CD4-positive, alpha-beta T cell (primary cell): Measurements from ENCODE around the gene PEAR1. TPM values are rescaled to one million over a fixed set of nuclear protein-coding genes. Genes with fewer than 3 reads are reported as not detected.
A peak's percentile ranks its signal among the peaks of the same experiment; 100 is the strongest.

Experiments
- ATAC-seq: fragments of 200-7000 bp; cut with Tn5 transposase; one replicate; pipeline ENCODE4 v1.10.0; 2022; ENCODE audit warnings: mild to moderate bottlenecking; ENCODE audit not compliant: poor library complexity
- CTCF ChIA-PET: fragments of 350-600 bp; sonication (Branson Sonifier 250); formaldehyde crosslinking; loops from one replicate; lab custom pipeline; 2021; ENCODE audit warnings: antibody characterized with exemption, inconsistent platforms; lab: Charles Lee
- POLR2A ChIA-PET: fragments of 350-600 bp; sonication (Branson Sonifier 250); formaldehyde crosslinking; loops from one replicate; lab custom pipeline; 2021; ENCODE audit warnings: antibody characterized with exemption, inconsistent platforms; lab: Charles Lee
- DNase-seq, 14 experiments: peaks; one replicate each; pipeline ENCODE4 v3.0.0-alpha.2; 2013 to 2020; ENCODE audit warnings: mixed read lengths in 2 of 14
- H3K27ac ChIP-seq, 2 donors: one replicate each; pipeline versions ENCODE4 v1.5.1 to v1.7.0; 2013; ENCODE audit warnings: low read length in 2 of 2, low read depth in 1 of 2, mild to moderate bottlenecking in 1 of 2
- H3K27me3 ChIP-seq, 2 experiments: 1 replicate in 1 of 2; 2 replicates in 1 of 2; pipeline versions ENCODE4 v1.6.1 to v1.7.0; 2013; ENCODE audit warnings: low read length in 2 of 2, control low read depth in 1 of 2, mild to moderate bottlenecking in 1 of 2, moderate library complexity in 1 of 2; ENCODE audit not compliant: insufficient read depth in 2 of 2, control insufficient read depth in 1 of 2
- H3K36me3 ChIP-seq: one replicate; pipeline ENCODE4 v1.6.1; 2013; ENCODE audit warnings: low read length, control low read depth; ENCODE audit not compliant: insufficient read depth
- H3K4me1 ChIP-seq: one replicate; pipeline ENCODE4 v1.6.1; 2013; ENCODE audit warnings: low read length, control low read depth; ENCODE audit not compliant: insufficient read depth
- H3K4me3 ChIP-seq: one replicate; pipeline ENCODE4 v1.5.1; 2013; ENCODE audit warnings: mild to moderate bottlenecking, low read length, moderate library complexity
- H3K9me3 ChIP-seq, 2 experiments: 1 replicate in 1 of 2; 2 replicates in 1 of 2; pipeline versions ENCODE4 v1.6.1 to v1.7.0; 2013; ENCODE audit warnings: low read length in 2 of 2, mild to moderate bottlenecking in 2 of 2, control low read depth in 1 of 2, moderate library complexity in 1 of 2; ENCODE audit not compliant: control insufficient read depth in 1 of 2, insufficient read depth in 1 of 2
- H3K27ac Mint-ChIP-seq: one replicate; pipeline ENCODE4 v1.8.0; 2020; ENCODE audit warnings: mixed read lengths
- H3K27me3 Mint-ChIP-seq: one replicate; pipeline ENCODE4 v1.8.0; 2021; ENCODE audit warnings: mixed read lengths
- H3K36me3 Mint-ChIP-seq: one replicate; pipeline ENCODE4 v1.8.0; 2021; ENCODE audit warnings: low read depth, mixed read lengths
- H3K4me1 Mint-ChIP-seq: one replicate; pipeline ENCODE4 v1.8.0; 2021; ENCODE audit warnings: low read depth, mixed read lengths
- H3K4me3 Mint-ChIP-seq: one replicate; pipeline ENCODE4 v1.8.0; 2020; ENCODE audit warnings: mild to moderate bottlenecking, mixed read lengths
- H3K9me3 Mint-ChIP-seq: one replicate; pipeline ENCODE4 v1.8.0; 2020; ENCODE audit warnings: mixed read lengths
- intact Hi-C, 2 experiments: fragments of 100-400 bp; cut with DNase I in 1 of 2; cut with micrococcal nuclease in 1 of 2; formaldehyde crosslinking; loops; one replicate each; pipeline versions ENCODE4 v1.15.1 to v1.9.0; 2023 to 2025; cut with DNase I, micrococcal nuclease
- polyA plus RNA-seq, 2 donors: library from polyadenylated mRNA; unstranded; fragments of 120-200 nt; gene quantifications; one replicate each; pipeline ENCODE4 v1.2.1, GENCODE V29; 2013
- total RNA-seq, 174 experiments: library from RNA in 2 of 174; stranded (reverse) in 2 of 174; gene quantifications; one replicate each; pipeline ENCODE4 v1.2.3 and lab custom pipeline; 2021 to 2026
- TF ChIP-seq, protein P1 (sequence below): fragments of 200-600 bp; IDR thresholded peaks from one replicate; pipeline ENCODE4 v1.8.0; 2022; ENCODE audit warnings: antibody characterized with exemption, mild to moderate bottlenecking

PEAR1 gene
- total RNA-seq (under 1 TPM; 0.20 to 0.41 TPM), total RNA-seq (lab: John Stamatoyannopoulos, UW) (0 to 1.3 (median 0.18) reads per million in 172 experiments)
- polyA plus RNA-seq (2013, experiment 1 of 2), result 0.14 TPM
- polyA plus RNA-seq (2013, experiment 2 of 2), result 0.64 TPM

DNA sequence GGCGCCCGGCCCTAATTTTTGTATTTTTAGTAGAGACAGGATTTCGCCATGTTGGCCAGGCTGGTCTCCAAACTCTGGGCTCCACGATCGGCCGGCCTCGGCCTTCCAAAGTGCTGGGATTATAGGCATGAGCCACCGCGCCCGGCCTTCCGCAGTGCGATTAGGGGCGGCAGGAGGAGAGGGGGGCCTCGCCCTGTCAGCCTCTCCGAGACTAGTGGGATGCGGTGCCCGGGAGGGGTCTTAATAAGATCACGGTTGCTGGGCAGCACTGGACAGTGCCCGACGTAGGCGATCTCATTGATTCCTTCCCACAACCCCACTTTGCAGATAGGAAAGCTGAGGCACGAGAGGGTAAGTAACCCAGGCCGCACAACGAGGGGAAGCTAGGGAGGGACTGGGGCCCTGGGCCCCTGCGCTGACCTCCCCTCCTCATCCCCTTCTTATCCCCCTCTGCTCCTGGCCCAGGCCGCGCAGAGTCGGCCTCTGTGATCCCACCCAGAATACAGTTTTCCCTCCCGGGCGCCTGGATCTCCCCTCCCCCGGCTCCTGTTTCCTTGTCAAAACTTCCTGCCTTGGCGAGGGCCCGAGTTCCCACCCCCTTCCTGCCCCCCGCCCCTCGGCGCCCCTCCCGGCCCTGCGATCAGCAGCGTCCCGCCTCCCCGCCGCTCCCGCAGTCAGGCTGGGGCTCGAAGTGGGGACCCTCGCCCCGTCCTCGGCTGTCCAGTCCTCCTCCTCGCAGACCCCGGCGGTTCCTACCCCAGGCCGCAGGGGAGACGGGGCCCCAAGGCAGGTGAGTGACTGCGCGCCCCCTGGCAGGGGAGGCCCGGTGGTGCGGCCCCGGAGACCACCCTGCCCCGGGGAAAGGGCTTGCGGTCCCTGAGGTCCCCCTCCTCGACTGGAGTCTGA lies at the start of gene PEAR1:
Gene PEAR1, plus strand, starts transcription at position 671 of the 906 bp plus-strand sequence. CDS start 10,209 bp downstream, outside the sequence.
- peaks cover 31 to 43% of the 10 kb centered on the region in 2 experiments for H3K27me3 ChIP-seq
- Mint-ChIP-seq H3K27me3 (peaks cover 78% of the 10 kb centered on the region), H3K36me3 (no peaks in the 10 kb centered on the region), H3K27ac (no peak within 1 kb of the TSS), H3K4me3 (peak within 1 kb of the TSS; percentile 82), H3K9me3 (no peaks in the 10 kb centered on the region), H3K4me1 (peaks cover 17% of the 10 kb centered on the region)
- intact Hi-C loops, result loop anchor here (2.0 to 5.0 kb wide), 3 partner anchors 34 to 69 kb away; no protein-coding TSS in a partner anchor
- DNase-seq (peak in 4 of 14 experiments; percentile 6 to 37 (median 23)), ATAC-seq (no peak)
- POLR2A ChIA-PET, result interaction anchor here (0.7 to 1.4 kb wide), 2 partner anchors 77 to 111 kb away, joined by 4 to 5 read pairs; no protein-coding TSS in a partner anchor
- TF ChIP-seq, protein P1, sequence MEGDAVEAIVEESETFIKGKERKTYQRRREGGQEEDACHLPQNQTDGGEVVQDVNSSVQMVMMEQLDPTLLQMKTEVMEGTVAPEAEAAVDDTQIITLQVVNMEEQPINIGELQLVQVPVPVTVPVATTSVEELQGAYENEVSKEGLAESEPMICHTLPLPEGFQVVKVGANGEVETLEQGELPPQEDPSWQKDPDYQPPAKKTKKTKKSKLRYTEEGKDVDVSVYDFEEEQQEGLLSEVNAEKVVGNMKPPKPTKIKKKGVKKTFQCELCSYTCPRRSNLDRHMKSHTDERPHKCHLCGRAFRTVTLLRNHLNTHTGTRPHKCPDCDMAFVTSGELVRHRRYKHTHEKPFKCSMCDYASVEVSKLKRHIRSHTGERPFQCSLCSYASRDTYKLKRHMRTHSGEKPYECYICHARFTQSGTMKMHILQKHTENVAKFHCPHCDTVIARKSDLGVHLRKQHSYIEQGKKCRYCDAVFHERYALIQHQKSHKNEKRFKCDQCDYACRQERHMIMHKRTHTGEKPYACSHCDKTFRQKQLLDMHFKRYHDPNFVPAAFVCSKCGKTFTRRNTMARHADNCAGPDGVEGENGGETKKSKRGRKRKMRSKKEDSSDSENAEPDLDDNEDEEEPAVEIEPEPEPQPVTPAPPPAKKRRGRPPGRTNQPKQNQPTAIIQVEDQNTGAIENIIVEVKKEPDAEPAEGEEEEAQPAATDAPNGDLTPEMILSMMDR, result no peak
- CTCF ChIA-PET, result interaction anchor here (0.5 to 1.9 kb wide), 5 partner anchors 34 to 180 kb away, joined by 3 to 11 read pairs (median 3); no protein-coding TSS in a partner anchor
- peaks cover 0 to 13% of the 10 kb centered on the region in 2 experiments for H3K9me3 ChIP-seq
- no peaks in the 10 kb centered on the region for H3K36me3 ChIP-seq
- H3K4me3 ChIP-seq, result peak within 1 kb of the TSS; percentile 42
- H3K4me1 ChIP-seq, result peaks cover 33% of the 10 kb centered on the region
- H3K27ac ChIP-seq, result no peak within 1 kb of the TSS

- Mint-ChIP-seq H3K36me3 (no peaks in the 10 kb centered on the region), H3K4me3 (peak overlapping the region; percentile 67), H3K27me3 (peaks cover 82% of the 10 kb centered on the region), H3K4me1 (peaks cover 45% of the 10 kb centered on the region), H3K9me3 (no peaks in the 10 kb centered on the region), H3K27ac (no peak overlapping the region)
- H3K9me3 ChIP-seq, result peaks cover 0 to 18% of the 10 kb centered on the region in 2 experiments
- ChIA-PET CTCF (interaction anchor here (1.2 kb wide), 1 partner anchor 16 kb away, joined by 7 read pairs; no protein-coding TSS in a partner anchor), POLR2A (no interaction called here)
- TF ChIP-seq, protein P1, result no peak
- peaks cover 39 to 49% of the 10 kb centered on the region in 2 experiments for H3K27me3 ChIP-seq
- no peak for DNase-seq
- H3K27ac ChIP-seq, result no peak overlapping the region
- H3K4me1 ChIP-seq, result peaks cover 28% of the 10 kb centered on the region
- intact Hi-C loops, result no loop called here
- no peak for ATAC-seq
- no peak overlapping the region for H3K4me3 ChIP-seq
- no peaks in the 10 kb centered on the region for H3K36me3 ChIP-seq
Measured at GRCh38 chr1:156844102-156844501, 49.4 kb upstream of the PEAR1 start.

- H3K36me3 ChIP-seq, result no peaks in the 10 kb centered on the region
- no peak overlapping the region for H3K27ac Mint-ChIP-seq
- no peaks in the 10 kb centered on the region for H3K36me3 Mint-ChIP-seq
- peaks cover 0 to 18% of the 10 kb centered on the region in 2 experiments for H3K9me3 ChIP-seq
- POLR2A ChIA-PET, result no interaction called here
- H3K9me3 Mint-ChIP-seq, result no peaks in the 10 kb centered on the region
- no peak overlapping the region for H3K27ac ChIP-seq
- ATAC-seq, result no peak
- H3K4me3 Mint-ChIP-seq, result peak overlapping the region; percentile 34
- peak overlapping the region; percentile 33 for H3K4me3 ChIP-seq
- peaks cover 46% of the 10 kb centered on the region for H3K4me1 Mint-ChIP-seq
- CTCF ChIA-PET, result interaction anchor here (1.0 kb wide), 1 partner anchor 16 kb away, joined by 3 read pairs; the partner anchor contains the start of gene NTRK1
- DNase-seq, result no peak
- intact Hi-C loops, result loop anchor here (5.0 kb wide), 1 partner anchor 32 kb away; no protein-coding TSS in a partner anchor
- TF ChIP-seq, protein P1, result no peak
- H3K27me3 Mint-ChIP-seq, result peaks cover 78% of the 10 kb centered on the region
- H3K27me3 ChIP-seq, result peaks cover 39 to 45% of the 10 kb centered on the region in 2 experiments
- H3K4me1 ChIP-seq, result peaks cover 30% of the 10 kb centered on the region
Measured at GRCh38 chr1:156844638-156845037, 48.9 kb upstream of the PEAR1 start.
